Progenitor cell of endocrine pancreas (in vitro differentiated cells): ENCODE data around the gene CCDC149. TPM values are rescaled to one million over a fixed set of nuclear protein-coding genes. Genes with fewer than 3 reads are reported as not detected.

Source experiments
- DNase-seq: peaks from one replicate; pipeline ENCODE4 v3.0.0; 2021; ENCODE audit warnings: low spot score; ENCODE audit not compliant: unreplicated experiment
- H3K27ac Mint-ChIP-seq: 2 replicates; pipeline ENCODE4 v1.8.0; 2021; ENCODE audit warnings: mild to moderate bottlenecking, moderate library complexity, mixed read lengths
- H3K27me3 Mint-ChIP-seq: 2 replicates; pipeline ENCODE4 v1.8.0; 2021; ENCODE audit warnings: mixed read lengths
- H3K36me3 Mint-ChIP-seq: 2 replicates; pipeline ENCODE4 v1.8.0; 2022; ENCODE audit warnings: mixed read lengths; ENCODE audit not compliant: insufficient read depth
- H3K4me1 Mint-ChIP-seq: 2 replicates; pipeline ENCODE4 v1.8.0; 2021; ENCODE audit warnings: low read depth, mixed read lengths
- H3K4me3 Mint-ChIP-seq: 2 replicates; pipeline ENCODE4 v1.8.0; 2021; ENCODE audit warnings: low read depth, mild to moderate bottlenecking, moderate library complexity, mixed read lengths
- H3K9me3 Mint-ChIP-seq: 2 replicates; pipeline ENCODE4 v1.8.0; 2021; ENCODE audit warnings: low read depth, mixed read lengths
- total RNA-seq: library from RNA; stranded (reverse); gene quantifications from 2 replicates; pipeline ENCODE4 v1.2.1, GENCODE V29; 2021
- TF ChIP-seq, protein P1 (sequence below): fragments of 200-600 bp; sonication (generic); IDR thresholded peaks from one replicate; pipeline ENCODE4 v1.5.0; 2021; ENCODE audit warnings: antibody characterized with exemption, mild to moderate bottlenecking; ENCODE audit not compliant: unreplicated experiment

Gene CCDC149
- total RNA-seq, 1 donor from 2014 or later, result 13.2 TPM

DNA sequence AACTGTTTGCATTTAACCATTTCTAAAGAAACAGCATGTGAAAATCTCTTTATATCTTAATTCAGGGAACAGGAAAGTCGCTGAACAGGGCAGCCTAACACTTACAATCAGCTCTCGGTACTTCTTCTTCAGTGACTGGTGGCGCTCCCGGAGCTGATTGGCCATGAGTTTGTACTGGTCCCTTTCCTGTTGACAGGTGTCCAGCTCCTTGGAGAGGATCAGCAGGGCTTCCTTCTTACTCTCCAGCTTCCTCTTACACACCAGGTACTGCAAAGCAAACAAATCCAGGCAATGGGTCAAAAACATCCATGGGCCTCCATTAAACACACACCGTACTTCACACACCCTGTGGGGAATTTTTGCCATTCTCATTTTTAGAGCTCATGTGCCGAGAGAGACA is 36.4 kb downstream of the CCDC149 start:
- Mint-ChIP-seq H3K27ac (peak overlapping the region; percentile 74), H3K4me3 (no peak overlapping the region), H3K9me3 (no peaks in the 10 kb centered on the region), H3K27me3 (no peaks in the 10 kb centered on the region), H3K36me3 (peaks cover 9% of the 10 kb centered on the region), H3K4me1 (peaks cover 3% of the 10 kb centered on the region)
- TF ChIP-seq, protein P1, sequence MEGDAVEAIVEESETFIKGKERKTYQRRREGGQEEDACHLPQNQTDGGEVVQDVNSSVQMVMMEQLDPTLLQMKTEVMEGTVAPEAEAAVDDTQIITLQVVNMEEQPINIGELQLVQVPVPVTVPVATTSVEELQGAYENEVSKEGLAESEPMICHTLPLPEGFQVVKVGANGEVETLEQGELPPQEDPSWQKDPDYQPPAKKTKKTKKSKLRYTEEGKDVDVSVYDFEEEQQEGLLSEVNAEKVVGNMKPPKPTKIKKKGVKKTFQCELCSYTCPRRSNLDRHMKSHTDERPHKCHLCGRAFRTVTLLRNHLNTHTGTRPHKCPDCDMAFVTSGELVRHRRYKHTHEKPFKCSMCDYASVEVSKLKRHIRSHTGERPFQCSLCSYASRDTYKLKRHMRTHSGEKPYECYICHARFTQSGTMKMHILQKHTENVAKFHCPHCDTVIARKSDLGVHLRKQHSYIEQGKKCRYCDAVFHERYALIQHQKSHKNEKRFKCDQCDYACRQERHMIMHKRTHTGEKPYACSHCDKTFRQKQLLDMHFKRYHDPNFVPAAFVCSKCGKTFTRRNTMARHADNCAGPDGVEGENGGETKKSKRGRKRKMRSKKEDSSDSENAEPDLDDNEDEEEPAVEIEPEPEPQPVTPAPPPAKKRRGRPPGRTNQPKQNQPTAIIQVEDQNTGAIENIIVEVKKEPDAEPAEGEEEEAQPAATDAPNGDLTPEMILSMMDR, result no peak
- no peak for DNase-seq

DNA sequence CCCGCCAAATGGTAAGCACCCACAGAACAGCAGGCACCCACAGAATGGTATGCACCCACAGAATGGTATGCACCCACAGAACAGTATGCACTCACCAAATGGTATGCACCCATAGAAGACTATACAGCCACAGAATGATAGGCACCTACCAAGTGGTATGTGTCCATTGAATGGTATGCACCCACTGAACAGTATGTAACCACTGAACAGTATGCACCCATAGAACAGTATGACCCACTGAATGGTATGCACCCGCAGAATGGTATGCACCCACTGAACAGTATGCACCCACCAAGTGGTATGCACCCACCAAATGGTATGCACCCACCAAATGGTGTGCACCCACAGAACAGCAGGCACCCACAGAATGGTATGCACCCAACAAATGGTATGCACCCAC is 40.1 kb downstream of the CCDC149 start:
- no peaks in the 10 kb centered on the region for H3K9me3 Mint-ChIP-seq
- H3K27ac Mint-ChIP-seq, result no peak overlapping the region
- H3K4me1 Mint-ChIP-seq, result no peaks in the 10 kb centered on the region
- peaks cover 9% of the 10 kb centered on the region for H3K36me3 Mint-ChIP-seq
- no peaks in the 10 kb centered on the region for H3K27me3 Mint-ChIP-seq
- TF ChIP-seq, protein P1, result no peak
- no peak overlapping the region for H3K4me3 Mint-ChIP-seq
- DNase-seq, result no peak

DNA sequence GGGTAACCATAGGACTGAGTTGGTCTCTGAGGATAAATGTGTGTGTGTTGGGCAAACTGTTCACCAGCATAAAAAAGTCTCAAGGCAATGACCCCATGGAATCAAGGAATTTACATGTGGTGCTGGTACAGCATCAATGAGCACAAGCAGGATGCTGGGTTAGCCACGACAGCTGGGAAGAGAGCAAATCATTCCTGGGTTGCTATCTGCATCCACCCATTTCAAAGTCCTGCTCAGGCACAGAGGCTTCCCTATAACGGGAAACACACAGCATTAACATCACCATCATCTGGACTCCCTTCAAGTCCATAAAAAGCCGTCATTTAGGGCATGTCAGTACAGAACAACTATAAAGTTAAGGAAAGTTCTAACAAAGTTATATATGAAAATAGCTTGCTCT is 41.6 kb downstream of the CCDC149 start:
- Mint-ChIP-seq H3K27ac (no peak overlapping the region), H3K27me3 (no peaks in the 10 kb centered on the region), H3K36me3 (peaks cover 12% of the 10 kb centered on the region), H3K4me1 (no peaks in the 10 kb centered on the region), H3K9me3 (no peaks in the 10 kb centered on the region), H3K4me3 (no peak overlapping the region)
- TF ChIP-seq, protein P1, result no peak
- no peak for DNase-seq

DNA sequence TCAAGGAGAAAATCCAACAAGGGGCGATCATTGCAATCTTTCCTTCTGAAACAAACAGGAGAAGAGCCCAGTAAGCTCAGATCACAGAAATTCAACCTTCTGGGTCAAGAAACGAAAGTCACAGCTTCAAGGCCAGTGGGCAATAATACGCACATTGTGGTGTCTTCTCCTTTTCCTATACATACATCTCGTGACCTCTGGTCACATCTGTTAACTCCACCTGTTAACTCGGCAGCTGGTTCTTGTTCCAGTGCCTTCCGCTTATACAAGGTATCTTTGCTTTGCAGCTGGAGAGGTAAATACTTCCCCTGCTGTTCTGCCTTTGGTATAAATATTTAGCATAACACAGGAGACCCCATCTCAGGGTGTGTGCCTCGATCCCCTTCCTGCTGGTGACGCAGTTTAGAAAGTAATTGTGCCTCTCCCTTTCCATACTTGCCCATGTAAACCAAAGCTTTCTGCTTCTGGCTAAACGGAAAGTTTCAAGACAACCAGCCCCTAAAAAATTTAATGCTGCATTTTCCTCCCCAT is 45.0 kb downstream of the CCDC149 start:
- Mint-ChIP-seq H3K27me3 (no peaks in the 10 kb centered on the region), H3K4me3 (no peak overlapping the region), H3K9me3 (peaks cover 17% of the 10 kb centered on the region), H3K27ac (no peak overlapping the region), H3K36me3 (peaks cover 18% of the 10 kb centered on the region), H3K4me1 (no peaks in the 10 kb centered on the region)
- TF ChIP-seq, protein P1, result no peak
- DNase-seq, result no peak

DNA sequence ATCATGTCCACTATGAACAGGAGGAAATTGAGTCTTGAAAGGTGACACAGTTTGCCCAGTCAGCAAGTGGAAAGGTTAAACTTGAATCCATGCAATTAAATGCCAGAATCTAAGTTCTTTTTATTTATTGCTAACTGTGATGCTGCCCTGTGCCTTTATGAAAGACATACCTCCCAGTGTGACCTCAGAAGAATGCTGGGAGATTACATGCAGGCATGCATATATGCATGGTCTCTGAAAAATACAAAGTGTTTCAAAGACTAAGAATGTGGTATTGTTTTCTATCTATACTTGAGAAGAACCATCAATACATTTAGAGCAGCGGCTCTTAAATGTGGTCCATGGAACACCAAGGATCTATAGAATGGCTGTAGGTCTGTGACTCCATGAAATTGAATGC is 45.6 kb downstream of the CCDC149 start:
- H3K27ac Mint-ChIP-seq, result no peak overlapping the region
- TF ChIP-seq, protein P1, result no peak
- no peaks in the 10 kb centered on the region for H3K4me1 Mint-ChIP-seq
- H3K27me3 Mint-ChIP-seq, result no peaks in the 10 kb centered on the region
- no peak for DNase-seq
- H3K4me3 Mint-ChIP-seq, result no peak overlapping the region
- peaks cover 21% of the 10 kb centered on the region for H3K36me3 Mint-ChIP-seq
- H3K9me3 Mint-ChIP-seq, result peaks cover 23% of the 10 kb centered on the region
